ENCODE data around the gene APOC3. TPM values are rescaled to one million over a fixed set of nuclear protein-coding genes. Genes with fewer than 3 reads are reported as not detected.

Gene APOC3
- total RNA-seq, 3 donors from 2014 or later, result not detected

- Histone ChIP-seq H3K27ac (no peak overlapping the region), H3K36me3 (peaks cover 6% of the 10 kb centered on the region), H3K9me3 (no peaks in the 10 kb centered on the region), H3K4me1 (no peaks in the 10 kb centered on the region), H3K27me3 (no peaks in the 10 kb centered on the region), H3K4me3 (no peak overlapping the region)
- intact Hi-C loops (cut with DNase I; ENCODE audit: low total_unique reads), result no loop called here
- TF ChIP-seq POLR2A (IDR thresholded peaks at IDR 0.05), result no peak
- TF ChIP-seq CTCF (IDR thresholded peaks at IDR 0.05), result no peak
- TF ChIP-seq POLR2AphosphoS5 (IDR thresholded peaks at IDR 0.05), result no peak
- no peak for DNase-seq (ENCODE audit: low spot score in 2 of 2)
Measured at GRCh38 chr11:116855413-116855812, 25.7 kb downstream of the APOC3 start.

GRCh38 chr11:116856423-116856822, 26.7 kb downstream of the APOC3 start:
- H3K9me3 ChIP-seq, result no peaks in the 10 kb centered on the region
- peaks cover 6% of the 10 kb centered on the region for H3K36me3 ChIP-seq
- intact Hi-C loops (cut with DNase I; ENCODE audit: low total_unique reads), result no loop called here

GRCh38 chr11:116857316-116857715, 27.6 kb downstream of the APOC3 start:
- intact Hi-C loops (cut with DNase I; ENCODE audit: low total_unique reads), result no loop called here

More at GRCh38 chr11:116856423-116856822, 26.7 kb downstream of the APOC3 start:
- Histone ChIP-seq H3K4me1 (no peaks in the 10 kb centered on the region), H3K4me3 (no peak overlapping the region), H3K27me3 (no peaks in the 10 kb centered on the region), H3K27ac (no peak overlapping the region)
- TF ChIP-seq CTCF (IDR thresholded peaks at IDR 0.05) (no peak), POLR2AphosphoS5 (IDR thresholded peaks at IDR 0.05) (no peak), POLR2A (IDR thresholded peaks at IDR 0.05) (no peak)
- no peak for DNase-seq (ENCODE audit: low spot score in 2 of 2)

GRCh38 chr11:116857936-116858335, 28.2 kb downstream of the APOC3 start:
- DNase-seq (ENCODE audit: low spot score in 2 of 2), result no peak
- TF ChIP-seq CTCF (IDR thresholded peaks at IDR 0.05) (no peak), POLR2A (IDR thresholded peaks at IDR 0.05) (no peak), POLR2AphosphoS5 (IDR thresholded peaks at IDR 0.05) (no peak)
- H3K27me3 ChIP-seq, result no peaks in the 10 kb centered on the region
- no peak overlapping the region for H3K27ac ChIP-seq
- no peaks in the 10 kb centered on the region for H3K9me3 ChIP-seq
- H3K4me1 ChIP-seq, result no peaks in the 10 kb centered on the region
- no peak overlapping the region for H3K4me3 ChIP-seq
- intact Hi-C loops (cut with DNase I; ENCODE audit: low total_unique reads), result no loop called here
- H3K36me3 ChIP-seq, result peaks cover 6% of the 10 kb centered on the region

More at GRCh38 chr11:116857316-116857715, 27.6 kb downstream of the APOC3 start:
- Histone ChIP-seq H3K4me3 (no peak overlapping the region), H3K27me3 (no peaks in the 10 kb centered on the region), H3K4me1 (no peaks in the 10 kb centered on the region), H3K9me3 (no peaks in the 10 kb centered on the region), H3K27ac (no peak overlapping the region), H3K36me3 (peaks cover 6% of the 10 kb centered on the region)
- TF ChIP-seq POLR2A (IDR thresholded peaks at IDR 0.05) (no peak), CTCF (IDR thresholded peaks at IDR 0.05) (no peak), POLR2AphosphoS5 (IDR thresholded peaks at IDR 0.05) (no peak)
- no peak for DNase-seq (ENCODE audit: low spot score in 2 of 2)

GRCh38 chr11:116859175-116859574, 29.5 kb downstream of the APOC3 start:
- Histone ChIP-seq H3K27me3 (no peaks in the 10 kb centered on the region), H3K36me3 (peaks cover 6% of the 10 kb centered on the region), H3K27ac (no peak overlapping the region), H3K4me3 (no peak overlapping the region), H3K4me1 (no peaks in the 10 kb centered on the region), H3K9me3 (no peaks in the 10 kb centered on the region)
- intact Hi-C loops (cut with DNase I; ENCODE audit: low total_unique reads), result no loop called here
- TF ChIP-seq POLR2A (IDR thresholded peaks at IDR 0.05) (no peak), POLR2AphosphoS5 (IDR thresholded peaks at IDR 0.05) (no peak), CTCF (IDR thresholded peaks at IDR 0.05) (no peak)
- no peak for DNase-seq (ENCODE audit: low spot score in 2 of 2)
